IPS-NIHi7 (cell line): ENCODE measurements around the gene OCIAD1.
A peak's percentile ranks its signal among the peaks of the same experiment; 100 is the strongest.
"Not testable (repeated sequence)": the region's sequence is repeated elsewhere in the genome, so short reads cannot be mapped to it uniquely, and the experiment has no call there.

ENCODE experiments used
- DNase-seq: peaks from one replicate; pipeline ENCODE4 v3.0.0; 2012; ENCODE audit warnings: mixed read lengths; ENCODE audit errors: extremely low spot score

OCIAD1 gene

GRCh38 chr4:48830706-48831531, at the start of gene OCIAD1:
TSS of gene OCIAD1 (plus strand) at chr4:48831088. CDS start at chr4:48832625, 1,537 bp downstream.
- DNase-seq, result peak; percentile 100

GRCh38 chr4:48781968-48782367, 48.9 kb upstream of the OCIAD1 start:
- no peak for DNase-seq

- DNase-seq, result no peak
These were observed 45.6 kb upstream of the OCIAD1 start for GRCh38 chr4:48785302-48785701.

GRCh38 chr4:48786549-48786948, 44.3 kb upstream of the OCIAD1 start:
- no peak for DNase-seq

- no peak for DNase-seq
These were observed 43.8 kb upstream of the OCIAD1 start for GRCh38 chr4:48787056-48787455.

- no peak for DNase-seq
These were observed 40.3 kb upstream of the OCIAD1 start for GRCh38 chr4:48790561-48790960.

- no peak for DNase-seq
These were observed 39.6 kb upstream of the OCIAD1 start for GRCh38 chr4:48791313-48791712.

- DNase-seq, result no peak
These were observed 38.4 kb upstream of the OCIAD1 start for GRCh38 chr4:48792348-48793006.

GRCh38 chr4:48795108-48795507, 35.8 kb upstream of the OCIAD1 start:
- DNase-seq, result no peak

- no peak for DNase-seq
These were observed 34.5 kb upstream of the OCIAD1 start for GRCh38 chr4:48796191-48796926.

- no peak for DNase-seq
These were observed 33.8 kb upstream of the OCIAD1 start for GRCh38 chr4:48796927-48797679.

- no peak for DNase-seq
These were observed 32.8 kb upstream of the OCIAD1 start for GRCh38 chr4:48798117-48798516.

GRCh38 chr4:48799157-48799556, 31.7 kb upstream of the OCIAD1 start:
- no peak for DNase-seq

GRCh38 chr4:48800155-48800554, 30.7 kb upstream of the OCIAD1 start:
- DNase-seq, result not testable (repeated sequence)

GRCh38 chr4:48801016-48801715, 29.7 kb upstream of the OCIAD1 start:
- no peak for DNase-seq

GRCh38 chr4:48804584-48805301, 26.1 kb upstream of the OCIAD1 start:
- DNase-seq, result no peak

GRCh38 chr4:48812866-48813265, 18.0 kb upstream of the OCIAD1 start:
- DNase-seq, result no peak

GRCh38 chr4:48813964-48814363, 16.9 kb upstream of the OCIAD1 start:
- no peak for DNase-seq

GRCh38 chr4:48815483-48815882, 15.4 kb upstream of the OCIAD1 start:
- no peak for DNase-seq

- not testable (repeated sequence) for DNase-seq
These were observed 14.6 kb upstream of the OCIAD1 start for GRCh38 chr4:48816297-48816696.
